Measurements from ENCODE around the gene IL12RB1.

DNA sequence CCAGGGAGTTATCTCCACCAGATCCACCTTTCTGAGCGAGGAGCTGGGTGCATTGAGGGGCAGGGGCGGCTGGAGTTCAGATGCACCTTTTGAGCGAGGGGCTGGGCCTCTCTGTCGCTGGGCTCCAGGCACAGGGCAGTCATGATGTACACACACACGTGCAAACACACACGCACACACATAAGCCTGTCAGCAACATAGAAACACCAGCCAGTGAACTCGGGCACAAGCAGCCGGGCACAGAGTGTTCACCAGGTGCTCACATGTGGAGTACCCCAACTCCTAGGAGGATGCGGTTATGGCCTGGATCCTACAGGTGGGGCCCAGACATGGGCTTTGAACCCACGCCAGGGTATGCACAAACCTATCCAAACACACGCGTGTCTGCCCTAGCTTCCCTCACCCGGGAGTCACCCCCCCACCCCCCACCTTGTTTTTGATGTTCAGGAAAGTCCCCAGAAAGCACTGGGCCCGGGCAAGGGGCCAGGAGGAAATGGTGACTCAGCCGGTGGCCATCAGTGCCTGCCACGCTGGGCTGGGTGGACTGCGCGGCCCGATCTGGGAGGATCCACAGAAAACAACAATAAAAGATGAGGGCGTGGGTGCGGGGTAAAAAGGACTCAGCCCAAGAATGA lies 65.5 kb downstream of the IL12RB1 start:
- TF ChIP-seq POLR2AphosphoS5 (IDR thresholded peaks at IDR 0.05; ENCODE audit: low read depth, low read length), result no peak
- no peak for TF ChIP-seq SPI1 (IDR thresholded peaks at IDR 0.05; ENCODE audit: low read depth, low read length)

Measured in GM12891 (cell line).